Thoracic aorta (tissue), 2 donors: ENCODE results near the gene RAB3IL1. TPM values are rescaled to one million over a fixed set of nuclear protein-coding genes. Genes with fewer than 3 reads are reported as not detected.
"Not testable (repeated sequence)": the region's sequence is repeated elsewhere in the genome, so short reads cannot be mapped to it uniquely, and the experiment has no call there.

ENCODE experiments used
- ATAC-seq: fragments of 150-250 bp; one replicate; pipeline ENCODE4 v1.8.0; 2017; ENCODE audit warnings: low read depth; ENCODE audit not compliant: insufficient number of reproducible peaks, low FRiP score
- DNase-seq: peaks from one replicate; pipeline ENCODE4 v3.0.0-alpha.2; 2020; ENCODE audit warnings: low spot score
- H3K27ac ChIP-seq, 2 donors: fragments of 200-600 bp; sonication (generic); 1 replicate in 1 of 2; 2 replicates in 1 of 2; pipeline ENCODE4 v1.5.1; 2016; ENCODE audit warnings: mild to moderate bottlenecking in 2 of 2, moderate library complexity in 2 of 2
- H3K27me3 ChIP-seq: fragments of 200-600 bp; sonication (generic); replicated peaks from 2 replicates; pipeline ENCODE4 v1.6.0; 2016; ENCODE audit warnings: mild to moderate bottlenecking; ENCODE audit not compliant: insufficient read depth
- H3K36me3 ChIP-seq: fragments of 200-600 bp; sonication (generic); one replicate; pipeline ENCODE4 v1.5.1; 2016
- H3K4me1 ChIP-seq, 2 donors: fragments of 200-600 bp; sonication (generic); 1 replicate in 1 of 2; 2 replicates in 1 of 2; pipeline versions ENCODE4 v1.5.1 to v1.6.0; 2016; ENCODE audit warnings: low read depth in 2 of 2, mild to moderate bottlenecking in 1 of 2; ENCODE audit not compliant: control insufficient read depth in 1 of 2
- H3K4me3 ChIP-seq: fragments of 200-600 bp; sonication (generic); 2 replicates; pipeline ENCODE4 v1.5.1; 2016; ENCODE audit warnings: mild to moderate bottlenecking
- H3K9me3 ChIP-seq: fragments of 200-600 bp; sonication (generic); 2 replicates; pipeline ENCODE4 v1.5.1; 2016
- total RNA-seq, 2 donors: library from RNA; depleted of rRNA; stranded (reverse); fragments of >200 nt; gene quantifications; one replicate each; pipeline versions ENCODE4 v1.1.0 to v1.2.3, GENCODE V29; 2016
- TF ChIP-seq, protein P1 (sequence below): fragments of 200-600 bp; sonication (generic); IDR thresholded peaks from one replicate; pipeline ENCODE4 v1.5.1; 2019; ENCODE audit warnings: antibody characterized with exemption

The RAB3IL1 gene, protein sequence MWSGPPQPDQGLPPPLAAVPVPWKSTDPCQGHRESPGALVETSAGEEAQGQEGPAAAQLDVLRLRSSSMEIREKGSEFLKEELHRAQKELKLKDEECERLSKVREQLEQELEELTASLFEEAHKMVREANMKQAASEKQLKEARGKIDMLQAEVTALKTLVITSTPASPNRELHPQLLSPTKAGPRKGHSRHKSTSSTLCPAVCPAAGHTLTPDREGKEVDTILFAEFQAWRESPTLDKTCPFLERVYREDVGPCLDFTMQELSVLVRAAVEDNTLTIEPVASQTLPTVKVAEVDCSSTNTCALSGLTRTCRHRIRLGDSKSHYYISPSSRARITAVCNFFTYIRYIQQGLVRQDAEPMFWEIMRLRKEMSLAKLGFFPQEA
- 10 to 100 TPM; 20.8 to 45.4 TPM for total RNA-seq

DNA sequence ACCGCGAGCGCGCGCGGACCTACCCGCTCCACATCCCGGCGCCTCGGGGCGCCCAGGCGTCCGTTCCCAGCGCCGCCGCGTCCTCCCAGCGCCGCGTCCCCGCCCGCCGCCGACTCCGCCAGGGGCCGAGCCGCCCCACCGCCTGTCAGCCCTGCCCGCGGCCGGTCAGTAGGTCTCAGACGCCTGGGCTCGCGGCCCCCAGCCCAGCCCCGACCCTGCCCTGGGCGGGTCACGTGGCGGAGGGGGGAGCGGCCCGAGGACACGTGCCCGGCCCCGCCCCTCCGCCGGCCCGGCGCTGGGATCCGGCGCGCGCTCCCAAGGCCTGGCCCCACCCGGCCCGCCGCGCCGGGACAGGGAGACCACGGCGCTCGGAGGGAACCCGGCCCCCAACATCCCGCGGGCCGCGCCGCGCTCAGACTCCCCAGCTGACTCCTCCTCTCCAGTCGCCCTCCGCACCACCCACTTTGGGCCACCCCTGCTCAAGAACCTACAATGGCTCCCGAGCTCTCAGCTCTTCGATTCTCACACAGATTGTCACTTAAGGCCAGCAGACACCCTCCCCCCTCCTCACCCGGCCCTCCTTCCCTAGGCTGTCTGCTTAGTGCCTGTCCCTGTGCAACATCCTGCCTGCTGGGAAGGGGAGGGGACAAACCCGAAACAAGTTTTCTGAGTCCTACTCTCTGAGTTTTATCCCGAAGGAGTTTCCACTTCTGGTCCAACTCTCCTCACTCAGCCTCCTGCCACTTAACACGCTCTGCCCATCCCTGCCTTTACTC is at the start of gene RAB3IL1:
Gene RAB3IL1, minus strand, starts transcription at position 233 of the 776 bp plus-strand sequence. Its CDS starts 199 bp downstream, at position 34.
- ATAC-seq (peak; percentile 66), DNase-seq (no peak)
- H3K27me3 ChIP-seq = no peaks in the 10 kb centered on the region
- TF ChIP-seq, protein P1, sequence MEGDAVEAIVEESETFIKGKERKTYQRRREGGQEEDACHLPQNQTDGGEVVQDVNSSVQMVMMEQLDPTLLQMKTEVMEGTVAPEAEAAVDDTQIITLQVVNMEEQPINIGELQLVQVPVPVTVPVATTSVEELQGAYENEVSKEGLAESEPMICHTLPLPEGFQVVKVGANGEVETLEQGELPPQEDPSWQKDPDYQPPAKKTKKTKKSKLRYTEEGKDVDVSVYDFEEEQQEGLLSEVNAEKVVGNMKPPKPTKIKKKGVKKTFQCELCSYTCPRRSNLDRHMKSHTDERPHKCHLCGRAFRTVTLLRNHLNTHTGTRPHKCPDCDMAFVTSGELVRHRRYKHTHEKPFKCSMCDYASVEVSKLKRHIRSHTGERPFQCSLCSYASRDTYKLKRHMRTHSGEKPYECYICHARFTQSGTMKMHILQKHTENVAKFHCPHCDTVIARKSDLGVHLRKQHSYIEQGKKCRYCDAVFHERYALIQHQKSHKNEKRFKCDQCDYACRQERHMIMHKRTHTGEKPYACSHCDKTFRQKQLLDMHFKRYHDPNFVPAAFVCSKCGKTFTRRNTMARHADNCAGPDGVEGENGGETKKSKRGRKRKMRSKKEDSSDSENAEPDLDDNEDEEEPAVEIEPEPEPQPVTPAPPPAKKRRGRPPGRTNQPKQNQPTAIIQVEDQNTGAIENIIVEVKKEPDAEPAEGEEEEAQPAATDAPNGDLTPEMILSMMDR = no peak
- H3K4me3 ChIP-seq = peak within 1 kb of the TSS; percentile 81
- H3K9me3 ChIP-seq = no peaks in the 10 kb centered on the region
- no peaks in the 10 kb centered on the region for H3K36me3 ChIP-seq
- H3K27ac ChIP-seq = peak within 1 kb of the TSS; percentile 28 to 43
- H3K4me1 ChIP-seq = peaks cover 0 to 9% of the 10 kb centered on the region in 2 donors

DNA sequence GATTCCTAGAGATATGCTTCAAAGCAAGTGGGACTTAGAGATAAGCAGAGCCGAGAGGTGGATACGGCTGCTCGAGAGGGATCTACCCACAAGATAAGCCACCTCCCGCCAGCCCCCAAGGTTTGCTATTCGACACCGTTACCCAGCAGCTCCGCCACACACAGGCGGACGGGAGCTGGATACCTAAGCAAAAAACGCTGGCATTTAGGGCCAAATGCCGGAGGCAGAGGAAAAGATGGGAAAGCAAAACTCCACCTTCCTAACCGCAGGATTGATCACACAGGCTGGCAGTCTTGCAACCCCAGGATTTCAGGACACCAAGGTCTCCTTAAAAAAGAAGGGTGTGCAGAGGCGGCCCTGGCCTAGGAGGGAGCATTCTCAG is 49.4 kb upstream of the RAB3IL1 start:
- Histone ChIP-seq H3K36me3 (peaks cover 23% of the 10 kb centered on the region), H3K9me3 (no peaks in the 10 kb centered on the region), H3K27ac (peak overlapping the region; percentile 98 to 99), H3K4me1 (peaks cover 45 to 73% of the 10 kb centered on the region in 2 donors), H3K27me3 (no peaks in the 10 kb centered on the region), H3K4me3 (peak overlapping the region; percentile 96)
- TF ChIP-seq, protein P1 = no peak
- DNase-seq (no peak), ATAC-seq (no peak)

DNA sequence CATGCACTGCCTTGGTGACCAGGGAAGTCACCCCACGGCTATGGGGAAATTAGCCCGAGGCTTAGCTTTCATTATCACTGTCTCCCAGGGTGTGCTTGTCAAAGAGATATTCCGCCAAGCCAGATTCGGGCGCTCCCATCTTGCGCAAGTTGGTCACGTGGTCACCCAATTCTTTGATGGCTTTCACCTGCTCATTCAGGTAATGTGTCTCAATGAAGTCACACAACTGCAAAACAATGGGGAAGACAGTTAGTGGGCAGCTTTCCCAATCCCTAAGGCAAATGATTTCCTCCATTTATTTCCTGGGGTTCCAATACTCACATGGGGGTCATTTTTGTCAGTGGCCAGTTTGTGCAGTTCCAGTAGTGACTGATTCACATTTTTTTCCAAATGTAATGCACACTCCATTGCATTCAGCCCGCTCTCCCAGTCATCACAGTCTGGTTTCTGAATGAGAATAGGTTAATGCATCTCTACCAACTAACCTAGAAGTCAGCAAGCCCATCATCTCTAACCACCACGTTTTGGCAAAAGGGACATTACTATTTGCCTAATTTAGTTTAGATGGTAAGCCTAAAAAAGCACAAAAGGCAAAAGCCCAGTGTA is 47.4 kb upstream of the RAB3IL1 start:
- Histone ChIP-seq H3K4me1 (peaks cover 29 to 65% of the 10 kb centered on the region in 2 donors), H3K36me3 (peaks cover 23% of the 10 kb centered on the region), H3K4me3 (peak overlapping the region; percentile 96), H3K27ac (peak overlapping the region; percentile 24 to 99)
- H3K9me3 ChIP-seq, ATAC-seq, H3K27me3 ChIP-seq, DNase-seq: not testable (repeated sequence)

DNA sequence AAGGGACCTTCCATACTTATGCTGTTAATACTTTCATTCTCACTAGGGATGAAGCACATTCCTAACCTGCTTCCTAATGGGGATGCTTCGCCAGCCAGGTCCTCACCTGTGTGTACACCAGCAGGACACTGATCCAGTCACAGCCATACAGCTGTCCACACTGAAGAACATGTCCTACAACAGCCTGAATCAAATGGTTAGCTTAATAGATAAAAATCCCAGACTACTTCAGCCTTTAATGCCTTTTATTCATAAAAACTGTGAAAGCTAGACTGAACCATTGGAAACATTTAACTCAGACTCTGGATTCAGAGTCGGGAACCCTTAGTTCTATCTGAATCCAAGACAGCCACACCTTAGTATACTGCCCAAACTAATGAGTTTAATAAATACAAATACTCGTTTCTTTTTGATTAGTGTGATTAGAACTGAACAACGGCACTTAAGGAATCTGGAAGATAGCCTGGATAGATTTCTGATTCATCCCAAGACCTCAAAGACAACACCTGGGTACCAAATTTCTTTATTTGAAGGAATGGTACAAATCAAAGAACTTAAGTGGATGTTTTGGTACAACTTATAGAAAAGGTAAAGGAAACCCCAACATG is 46.8 kb upstream of the RAB3IL1 start:
- H3K9me3 ChIP-seq = no peaks in the 10 kb centered on the region
- TF ChIP-seq, protein P1 = no peak
- peaks cover 25 to 59% of the 10 kb centered on the region in 2 donors for H3K4me1 ChIP-seq
- peak overlapping the region; percentile 96 for H3K4me3 ChIP-seq
- ATAC-seq (no peak), DNase-seq (no peak)
- peaks cover 23% of the 10 kb centered on the region for H3K36me3 ChIP-seq
- H3K27me3 ChIP-seq = no peaks in the 10 kb centered on the region
- peak overlapping the region in 1 of 2 donors; percentile 99 for H3K27ac ChIP-seq

DNA sequence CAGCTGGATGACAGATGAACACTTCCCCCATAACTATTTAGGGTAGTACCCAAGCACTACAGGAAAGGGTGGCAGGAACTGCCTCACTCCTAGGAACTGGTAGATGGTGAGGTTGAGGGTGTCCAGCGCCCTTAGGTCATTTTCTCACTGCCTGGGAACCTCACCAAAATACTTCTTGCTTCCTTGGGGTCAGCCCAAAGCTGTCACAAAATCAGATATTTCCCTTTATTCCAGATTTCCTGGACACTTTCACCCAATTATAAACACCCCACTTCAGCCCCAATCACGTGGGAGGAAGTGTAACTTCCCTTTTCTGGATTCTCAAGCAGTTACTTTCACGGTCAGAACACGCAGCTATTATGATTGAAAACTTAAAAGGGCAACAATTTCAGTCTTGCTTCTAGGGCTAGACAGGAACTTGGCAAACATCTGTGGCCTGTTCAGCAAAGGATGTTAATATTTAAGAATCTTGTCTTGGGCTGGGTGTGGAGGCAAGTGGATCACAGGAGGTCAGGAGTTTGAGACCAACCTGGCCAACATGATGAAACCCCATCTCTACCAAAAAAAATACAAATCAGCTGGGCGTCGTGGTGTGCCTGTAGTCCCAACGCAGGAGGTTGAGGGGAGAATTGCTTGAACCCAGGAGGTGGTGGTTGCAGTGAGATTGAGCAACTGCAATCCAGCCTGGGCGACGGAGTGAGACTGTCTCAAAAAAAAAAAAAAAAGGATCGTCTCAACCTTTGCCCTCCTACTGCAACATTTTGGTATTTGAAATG is 46.1 kb upstream of the RAB3IL1 start:
- DNase-seq = no peak

More for the DNA sequence above, 46.1 kb upstream of the RAB3IL1 start:
- peak overlapping the region; percentile 96 for H3K4me3 ChIP-seq
- H3K27ac ChIP-seq = peak overlapping the region; percentile 52 to 99
- no peak for ATAC-seq
- no peaks in the 10 kb centered on the region for H3K27me3 ChIP-seq
- TF ChIP-seq, protein P1 = no peak
- H3K36me3 ChIP-seq = peaks cover 23% of the 10 kb centered on the region
- peaks cover 20 to 52% of the 10 kb centered on the region in 2 donors for H3K4me1 ChIP-seq
- H3K9me3 ChIP-seq = no peaks in the 10 kb centered on the region
